HG03039 (cell line): Measurements from ENCODE around the gene HNRNPL.
"Not testable (repeated sequence)": the region's sequence is repeated elsewhere in the genome, so short reads cannot be mapped to it uniquely, and the experiment has no call there.

Experiments
- ATAC-seq: cut with Tn5 transposase; IDR thresholded peaks from one replicate; pipeline ENCODE4 v1.9.1; 2021; ENCODE audit warnings: mild to moderate bottlenecking, moderate library complexity; ENCODE audit not compliant: unreplicated experiment

The HNRNPL gene

GRCh38 chr19:38831142-38831605 lies 18.6 kb downstream of the HNRNPL start:
- ATAC-seq: peak; percentile 33

GRCh38 chr19:38830039-38830733 lies 19.6 kb downstream of the HNRNPL start:
- no peak for ATAC-seq

- ATAC-seq: not testable (repeated sequence)
Observed at GRCh38 chr19:38829203-38829602, 20.6 kb downstream of the HNRNPL start.

GRCh38 chr19:38826856-38827551 lies 22.8 kb downstream of the HNRNPL start:
- ATAC-seq: no peak

- not testable (repeated sequence) for ATAC-seq
Observed at GRCh38 chr19:38825936-38826335, 23.9 kb downstream of the HNRNPL start.

- ATAC-seq: not testable (repeated sequence)
Observed at GRCh38 chr19:38821230-38821825, 28.5 kb downstream of the HNRNPL start.

GRCh38 chr19:38819231-38819920 lies 30.4 kb downstream of the HNRNPL start:
- ATAC-seq: no peak

GRCh38 chr19:38817081-38817480 lies 32.7 kb downstream of the HNRNPL start:
- no peak for ATAC-seq

GRCh38 chr19:38816131-38816750 lies 33.5 kb downstream of the HNRNPL start:
- ATAC-seq: no peak

- no peak for ATAC-seq
Observed at GRCh38 chr19:38815059-38816001, 34.5 kb downstream of the HNRNPL start.

- not testable (repeated sequence) for ATAC-seq
Observed at GRCh38 chr19:38813932-38814331, 35.9 kb downstream of the HNRNPL start.

GRCh38 chr19:38813323-38813722 lies 36.5 kb downstream of the HNRNPL start:
- no peak for ATAC-seq

- ATAC-seq: no peak
Observed at GRCh38 chr19:38812841-38813320, 36.9 kb downstream of the HNRNPL start, which contains the start of gene LGALS4. TSS of gene LGALS4 (minus strand) at chr19:38812945. CDS start at chr19:38812886, 59 bp downstream.

- no peak for ATAC-seq
Observed at GRCh38 chr19:38812009-38812840, 37.6 kb downstream of the HNRNPL start.

GRCh38 chr19:38809592-38810252 lies 40.1 kb downstream of the HNRNPL start:
- ATAC-seq: no peak

GRCh38 chr19:38808741-38809140 lies 41.0 kb downstream of the HNRNPL start:
- no peak for ATAC-seq

- ATAC-seq: not testable (repeated sequence)
Observed at GRCh38 chr19:38807374-38808098, 42.2 kb downstream of the HNRNPL start.
